Fibroblast of lung (primary cell): ENCODE results near the gene CYYR1. TPM values are rescaled to one million over a fixed set of nuclear protein-coding genes. Genes with fewer than 3 reads are reported as not detected.

Experiments
- DNase-seq, 2 donors: peaks; one replicate each; pipeline versions ENCODE4 v3.0.0 to v3.0.0-alpha.2; 2010; ENCODE audit warnings: low read depth in 2 of 2
- H2AFZ ChIP-seq: 2 replicates; pipeline ENCODE4 v1.5.1; 2012; ENCODE audit warnings: low read length, control low read depth, inconsistent platforms
- H3K27ac ChIP-seq: 2 replicates; pipeline ENCODE4 v1.5.1; 2011; ENCODE audit warnings: low read length, control low read depth; ENCODE audit not compliant: insufficient read depth
- H3K27me3 ChIP-seq: 2 replicates; pipeline ENCODE4 v1.5.1; 2011; ENCODE audit warnings: mild to moderate bottlenecking, low read length; ENCODE audit not compliant: control insufficient read depth, insufficient read depth
- H3K36me3 ChIP-seq: 2 replicates; pipeline ENCODE4 v1.5.1; 2011; ENCODE audit warnings: low read length; ENCODE audit not compliant: control insufficient read depth, insufficient read depth
- H3K4me1 ChIP-seq: 2 replicates; pipeline ENCODE4 v1.5.1; 2011; ENCODE audit warnings: low read length; ENCODE audit not compliant: control insufficient read depth, insufficient read depth; ENCODE audit errors: extremely low read depth
- H3K4me2 ChIP-seq: 2 replicates; pipeline ENCODE4 v1.5.1; 2011; ENCODE audit warnings: low read length, control low read depth; ENCODE audit not compliant: insufficient read depth; ENCODE audit errors: extremely low read depth
- H3K4me3 ChIP-seq, 4 experiments: fragments of 200-600 bp in 1 of 4; sonication (generic) in 1 of 4; replicated peaks in 1 of 4; 2 replicates each; pipeline ENCODE4 v1.5.1; 2011 to 2016; ENCODE audit warnings: low read length in 4 of 4, low read depth in 3 of 4, mild to moderate bottlenecking in 3 of 4, control low read depth in 2 of 4, inconsistent platforms in 1 of 4, mixed read lengths in 1 of 4; ENCODE audit not compliant: insufficient read depth in 1 of 4; ENCODE audit errors: control extremely low read depth in 1 of 4
- H3K79me2 ChIP-seq: 2 replicates; pipeline ENCODE4 v1.5.1; 2012; ENCODE audit warnings: mild to moderate bottlenecking, low read length, inconsistent platforms; ENCODE audit not compliant: control insufficient read depth, insufficient read depth
- H3K9ac ChIP-seq: 2 replicates; pipeline ENCODE4 v1.5.1; 2011; ENCODE audit warnings: mild to moderate bottlenecking, low read length, control low read depth; ENCODE audit not compliant: insufficient read depth
- H3K9me3 ChIP-seq: 2 replicates; pipeline ENCODE4 v1.5.1; 2012; ENCODE audit warnings: low read depth, low read length; ENCODE audit not compliant: control insufficient read depth, insufficient read depth
- H4K20me1 ChIP-seq: 2 replicates; pipeline ENCODE4 v1.5.1; 2011; ENCODE audit warnings: low read length; ENCODE audit not compliant: control insufficient read depth, insufficient read depth; ENCODE audit errors: extremely low read depth
- EZH2 ChIP-seq: IDR thresholded peaks from 2 replicates; pipeline ENCODE4 v1.5.1; 2012; ENCODE audit warnings: low read length, control low read depth, mild to moderate bottlenecking; ENCODE audit errors: missing control alignments
- polyA plus RNA-seq, 2 donors: library from polyadenylated mRNA; depleted of rRNA in 1 of 2; stranded (reverse) in 1 of 2; unstranded in 1 of 2; fragments of >200 nt; gene quantifications; 2 replicates each; pipeline ENCODE4 v1.2.1, GENCODE V29; 2011 to 2012; ENCODE audit warnings: missing spikeins in 1 of 2
- total RNA-seq: library from RNA; depleted of rRNA; stranded (reverse); fragments of >200 nt; gene quantifications from 2 replicates; pipeline ENCODE4 v1.2.1, GENCODE V29; 2014
- TF ChIP-seq, protein P1 (sequence below), 2 donors: IDR thresholded peaks in 1 of 2; conservative IDR thresholded peaks in 1 of 2; 1 replicate in 1 of 2; 2 replicates in 1 of 2; pipeline ENCODE4 v1.5.1; 2011 to 2012; ENCODE audit warnings: low read length in 2 of 2, control low read depth in 1 of 2, inconsistent platforms in 1 of 2, low read depth in 1 of 2, mild to moderate bottlenecking in 1 of 2

The CYYR1 gene
- total and polyA plus RNA-seq, 2 donors (not counting 1 experiment from before 2014, with no cell fraction given) = 0.17 TPM; not detected in 1

DNA sequence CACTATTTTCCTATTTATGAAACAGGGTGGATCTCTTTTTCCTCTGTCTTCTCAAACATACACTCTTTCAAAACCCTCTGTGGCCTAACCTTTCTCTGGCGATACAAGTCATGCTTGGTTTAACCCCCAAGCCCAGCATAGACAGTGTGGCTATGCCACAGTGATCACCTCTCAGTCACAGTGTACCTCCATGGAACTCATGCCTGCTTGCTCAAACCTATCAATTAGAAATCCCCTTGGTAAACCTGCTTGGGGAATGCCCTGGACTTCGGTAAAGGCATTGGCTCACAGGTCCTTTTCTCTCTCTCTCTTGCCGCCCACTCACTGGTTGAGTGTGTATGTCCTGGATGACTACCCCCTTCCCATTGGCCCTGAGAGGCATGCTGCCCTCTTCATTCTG, 147.5 kb downstream of the CYYR1 start:
- no peak overlapping the region for H3K9ac ChIP-seq
- no peaks in the 10 kb centered on the region for H3K79me2 ChIP-seq
- DNase-seq = no peak
- no peaks in the 10 kb centered on the region for H4K20me1 ChIP-seq
- H3K27ac ChIP-seq = no peak overlapping the region
- H3K4me3 ChIP-seq = no peak overlapping the region
- H3K4me2 ChIP-seq = no peak overlapping the region
- no peaks in the 10 kb centered on the region for H3K27me3 ChIP-seq
- no peaks in the 10 kb centered on the region for H3K36me3 ChIP-seq
- no peaks in the 10 kb centered on the region for H3K4me1 ChIP-seq
- no peaks in the 10 kb centered on the region for H3K9me3 ChIP-seq
- H2AFZ ChIP-seq = no peak overlapping the region
- TF ChIP-seq, protein P1, sequence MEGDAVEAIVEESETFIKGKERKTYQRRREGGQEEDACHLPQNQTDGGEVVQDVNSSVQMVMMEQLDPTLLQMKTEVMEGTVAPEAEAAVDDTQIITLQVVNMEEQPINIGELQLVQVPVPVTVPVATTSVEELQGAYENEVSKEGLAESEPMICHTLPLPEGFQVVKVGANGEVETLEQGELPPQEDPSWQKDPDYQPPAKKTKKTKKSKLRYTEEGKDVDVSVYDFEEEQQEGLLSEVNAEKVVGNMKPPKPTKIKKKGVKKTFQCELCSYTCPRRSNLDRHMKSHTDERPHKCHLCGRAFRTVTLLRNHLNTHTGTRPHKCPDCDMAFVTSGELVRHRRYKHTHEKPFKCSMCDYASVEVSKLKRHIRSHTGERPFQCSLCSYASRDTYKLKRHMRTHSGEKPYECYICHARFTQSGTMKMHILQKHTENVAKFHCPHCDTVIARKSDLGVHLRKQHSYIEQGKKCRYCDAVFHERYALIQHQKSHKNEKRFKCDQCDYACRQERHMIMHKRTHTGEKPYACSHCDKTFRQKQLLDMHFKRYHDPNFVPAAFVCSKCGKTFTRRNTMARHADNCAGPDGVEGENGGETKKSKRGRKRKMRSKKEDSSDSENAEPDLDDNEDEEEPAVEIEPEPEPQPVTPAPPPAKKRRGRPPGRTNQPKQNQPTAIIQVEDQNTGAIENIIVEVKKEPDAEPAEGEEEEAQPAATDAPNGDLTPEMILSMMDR (conservative IDR thresholded peaks at IDR 0.05 in 1 of 2, IDR thresholded peaks at IDR 0.05 in 1 of 2; ENCODE audit: low read depth in 1 of 2, low read length in 2 of 2) = no peak
- TF ChIP-seq EZH2 = no peak

GRCh38 chr21:26423511-26423910, 149.6 kb downstream of the CYYR1 start:
- Histone ChIP-seq H3K9ac (no peak overlapping the region), H4K20me1 (no peaks in the 10 kb centered on the region), H3K36me3 (no peaks in the 10 kb centered on the region), H3K4me3 (no peak overlapping the region), H3K27me3 (no peaks in the 10 kb centered on the region), H3K4me2 (no peak overlapping the region), H2AFZ (no peak overlapping the region), H3K9me3 (no peaks in the 10 kb centered on the region), H3K79me2 (no peaks in the 10 kb centered on the region), H3K4me1 (no peaks in the 10 kb centered on the region), H3K27ac (no peak overlapping the region)
- TF ChIP-seq, protein P1 (conservative IDR thresholded peaks at IDR 0.05 in 1 of 2, IDR thresholded peaks at IDR 0.05 in 1 of 2; ENCODE audit: low read depth in 1 of 2, low read length in 2 of 2) = no peak
- TF ChIP-seq EZH2 = no peak
- no peak for DNase-seq

DNA sequence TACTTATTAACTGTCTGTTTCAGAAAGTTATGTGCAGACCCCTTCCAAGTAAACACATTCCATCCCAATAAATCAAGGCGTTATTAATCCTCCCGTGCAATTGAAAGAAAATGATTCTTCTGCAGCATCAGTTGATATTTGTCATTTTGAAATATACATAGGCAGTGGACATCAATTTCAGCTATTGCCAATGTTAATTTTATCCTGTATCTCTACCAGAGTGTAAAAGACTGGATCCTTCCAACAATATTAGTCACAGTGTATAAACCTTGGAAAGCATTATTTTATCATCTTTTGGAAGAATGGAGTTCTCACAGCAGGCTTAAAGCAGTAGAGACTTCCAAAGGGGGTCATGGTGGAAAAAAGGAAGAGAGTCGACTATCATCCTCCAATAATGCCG, 150.4 kb downstream of the CYYR1 start:
- Histone ChIP-seq H3K36me3 (no peaks in the 10 kb centered on the region), H3K79me2 (no peaks in the 10 kb centered on the region), H3K27me3 (no peaks in the 10 kb centered on the region), H3K4me1 (no peaks in the 10 kb centered on the region), H3K4me2 (no peak overlapping the region), H2AFZ (no peak overlapping the region), H3K4me3 (no peak overlapping the region), H3K27ac (no peak overlapping the region), H4K20me1 (no peaks in the 10 kb centered on the region), H3K9me3 (no peaks in the 10 kb centered on the region), H3K9ac (no peak overlapping the region)
- no peak for DNase-seq
- TF ChIP-seq EZH2 = no peak
- TF ChIP-seq, protein P1 (conservative IDR thresholded peaks at IDR 0.05 in 1 of 2, IDR thresholded peaks at IDR 0.05 in 1 of 2; ENCODE audit: low read depth in 1 of 2, low read length in 2 of 2) = no peak
